ENCODE data around the gene TMEM37.
"Not testable (repeated sequence)": the region's sequence is repeated elsewhere in the genome, so short reads cannot be mapped to it uniquely, and the experiment has no call there.

The TMEM37 gene, protein sequence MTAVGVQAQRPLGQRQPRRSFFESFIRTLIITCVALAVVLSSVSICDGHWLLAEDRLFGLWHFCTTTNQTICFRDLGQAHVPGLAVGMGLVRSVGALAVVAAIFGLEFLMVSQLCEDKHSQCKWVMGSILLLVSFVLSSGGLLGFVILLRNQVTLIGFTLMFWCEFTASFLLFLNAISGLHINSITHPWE

DNA sequence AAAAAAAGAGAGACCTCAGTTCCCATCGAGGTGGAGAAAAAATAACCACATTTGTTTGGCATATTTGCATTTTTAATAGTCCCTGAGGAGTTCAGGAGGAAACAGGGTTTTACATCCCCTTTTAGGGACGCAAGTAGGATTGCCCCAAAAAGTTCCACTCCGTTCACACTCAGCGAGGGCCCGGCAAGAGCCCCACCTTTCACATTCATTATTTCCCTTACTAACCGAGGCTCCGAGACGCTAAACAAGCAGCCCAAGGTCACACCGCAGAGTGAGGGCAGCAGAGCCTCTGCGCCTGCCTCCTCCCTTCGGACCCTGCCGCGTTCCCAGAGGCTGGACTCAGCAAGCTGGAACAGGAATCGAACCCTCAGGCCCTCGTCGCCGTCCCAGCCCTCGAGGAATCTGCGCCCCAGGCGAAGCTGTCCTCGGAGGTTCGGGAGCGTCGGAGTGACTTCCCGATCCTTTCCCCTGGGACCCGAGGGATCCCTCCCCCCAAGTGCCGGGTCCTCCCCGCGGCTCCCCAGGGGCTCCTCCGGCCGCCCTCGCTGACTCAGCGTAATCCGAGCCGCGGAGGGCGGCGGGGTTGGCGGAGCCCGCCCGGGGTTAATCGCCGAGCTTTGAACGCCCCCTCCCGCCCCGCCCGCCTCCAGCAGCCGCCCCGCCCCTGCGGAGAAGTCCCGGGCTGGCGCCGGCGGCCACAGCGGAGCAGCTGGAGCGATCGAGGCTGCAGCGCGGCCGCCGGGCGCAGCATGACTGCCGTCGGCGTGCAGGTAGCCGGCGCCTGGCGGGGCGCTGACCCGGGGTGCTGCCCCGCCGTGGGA is at the start of gene TMEM37:
Gene TMEM37, plus strand, starts transcription at position 700 of the 821 bp plus-strand sequence. Its CDS starts 50 bp downstream, at position 750.
- FAIRE-seq, result no peak

DNA sequence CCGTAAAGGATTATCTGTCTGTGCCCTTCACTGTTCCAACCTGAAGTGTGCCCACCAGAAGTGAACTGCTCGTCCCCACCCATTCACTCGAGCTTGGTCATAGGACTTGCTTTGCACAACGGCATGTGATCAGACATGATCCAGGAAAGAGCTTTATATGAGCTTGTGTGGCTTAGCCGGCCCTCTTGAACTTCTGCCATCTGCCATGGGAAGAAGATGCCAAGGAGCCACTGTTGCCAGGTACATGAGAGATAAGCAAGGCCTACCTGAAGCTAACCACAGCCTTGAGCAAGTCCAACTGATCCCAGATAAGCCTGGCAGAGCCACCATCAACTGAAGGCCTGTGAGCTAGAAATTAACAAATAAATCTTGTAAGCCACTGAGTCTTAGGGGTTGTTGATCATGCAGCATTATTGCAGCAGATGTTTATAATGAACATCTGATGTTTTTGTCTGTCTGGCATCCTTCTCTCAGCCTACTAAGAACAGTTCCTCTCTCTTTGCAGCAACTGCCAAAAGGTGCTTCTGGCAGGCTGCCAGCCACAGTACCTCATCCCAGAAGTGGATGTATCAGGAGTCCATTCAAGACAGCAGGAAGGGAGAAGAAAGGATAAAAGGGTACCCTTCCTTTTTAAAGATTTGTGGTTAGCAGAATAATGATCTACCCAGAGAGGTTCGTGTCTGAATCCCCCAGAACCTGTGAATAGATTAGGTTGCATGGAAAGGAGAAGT is 48.1 kb upstream of the TMEM37 start:
- FAIRE-seq, result no peak

DNA sequence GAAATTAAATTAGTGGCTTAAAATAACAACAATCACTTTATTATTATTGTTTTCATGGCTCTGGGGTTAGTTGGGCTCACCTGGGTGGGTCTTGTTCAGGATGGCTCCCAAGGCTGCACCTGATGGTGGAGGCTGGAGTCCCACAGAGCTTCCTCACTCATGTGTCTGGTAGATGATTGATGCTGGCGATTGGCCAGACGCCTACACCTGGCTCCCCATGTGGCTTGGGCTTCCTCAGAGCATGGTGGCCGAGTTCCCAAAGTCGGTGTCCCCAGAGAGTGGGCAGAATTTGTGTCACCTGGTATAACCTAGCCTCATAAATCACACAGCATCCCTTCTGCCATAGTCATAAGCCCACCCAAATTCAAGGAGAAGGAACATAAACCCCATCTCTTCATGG is 46.7 kb upstream of the TMEM37 start:
- FAIRE-seq, result no peak

DNA sequence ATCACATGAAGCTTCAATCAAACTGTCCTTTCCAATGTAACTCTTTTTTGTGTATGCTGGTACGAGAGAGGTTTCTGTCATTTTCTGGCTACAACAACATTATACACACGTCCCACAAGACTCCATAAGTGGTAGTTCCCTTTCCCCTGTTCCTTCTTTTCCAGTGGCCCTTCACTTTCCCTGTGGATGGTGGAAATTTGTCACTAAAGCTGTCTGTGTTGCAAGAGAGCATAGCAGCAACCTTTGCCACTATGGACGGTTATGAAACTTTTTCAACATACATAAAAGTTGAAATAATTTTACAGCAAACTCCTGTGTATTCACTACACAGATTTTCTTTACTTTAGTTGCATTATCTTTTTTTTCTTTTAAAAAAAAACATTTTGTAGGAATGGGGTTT is 46.2 kb upstream of the TMEM37 start:
- no peak for FAIRE-seq

DNA sequence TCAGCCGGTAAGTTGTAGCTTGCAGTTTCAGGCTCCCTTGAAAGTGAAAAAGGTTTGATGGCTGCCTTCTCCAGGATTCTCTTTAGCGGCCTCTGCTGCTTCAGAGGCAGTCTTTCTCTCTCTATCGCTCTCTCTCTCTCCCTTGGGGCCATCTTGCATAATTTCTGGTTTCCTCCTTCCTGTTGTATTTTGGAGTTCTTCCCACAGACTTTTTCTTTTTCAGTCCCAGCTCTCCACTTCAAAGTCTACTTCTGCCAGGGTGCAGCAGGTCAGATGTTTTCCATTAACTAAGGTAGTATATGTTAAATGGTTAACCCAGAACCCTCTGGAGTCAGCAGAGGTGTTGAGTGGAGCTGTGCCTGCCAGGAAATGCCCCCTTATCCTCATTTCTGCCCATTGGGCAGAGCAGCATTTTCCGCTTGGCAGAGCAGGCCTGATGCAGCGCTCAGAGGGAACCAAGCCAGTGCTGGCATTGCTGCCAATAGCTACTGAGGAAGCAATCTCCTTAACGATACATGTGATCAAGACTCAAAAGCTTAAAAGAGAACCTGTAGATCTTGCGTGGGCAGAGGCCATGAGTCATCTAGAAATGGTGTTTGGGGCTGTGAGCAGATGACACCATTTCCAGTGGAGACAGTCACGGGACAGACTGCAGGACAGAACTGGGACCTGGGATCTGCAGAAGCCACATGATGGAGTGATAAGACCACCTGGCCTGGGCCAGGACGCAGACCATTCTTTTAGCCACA is 44.1 kb upstream of the TMEM37 start:
- FAIRE-seq, result no peak

DNA sequence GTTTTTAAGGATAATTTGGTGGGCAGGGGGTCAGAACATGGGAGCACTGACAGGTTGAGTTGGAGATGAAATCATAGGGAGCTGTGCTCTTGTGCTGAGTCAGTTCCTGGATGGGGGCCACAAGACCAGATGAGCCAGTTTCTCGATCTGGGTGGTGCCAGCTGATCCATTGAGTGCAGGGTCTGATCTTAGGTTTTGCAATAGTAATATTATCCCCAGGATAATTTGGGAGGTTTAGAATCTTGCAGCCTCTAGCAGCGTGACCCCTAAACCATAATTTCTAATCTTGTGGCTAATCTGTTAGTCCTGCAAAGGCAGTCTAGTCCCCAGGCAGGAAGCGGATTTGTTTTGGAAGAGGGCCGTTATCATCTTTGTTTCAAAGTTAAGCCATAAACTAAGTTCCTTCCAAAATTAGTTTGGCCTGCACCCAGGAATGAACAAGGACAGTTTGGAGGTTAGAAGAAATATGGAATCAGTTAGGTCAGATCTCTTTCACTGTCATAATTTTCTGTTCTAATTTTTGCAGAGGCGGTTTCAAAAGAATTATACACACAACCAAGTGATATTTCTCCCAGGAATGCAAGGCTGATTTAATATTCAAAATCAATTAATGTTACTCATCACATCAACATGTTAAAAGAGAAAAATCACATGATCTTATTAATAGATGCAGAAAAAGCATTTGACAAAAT is 41.9 kb upstream of the TMEM37 start:
- no peak for FAIRE-seq

DNA sequence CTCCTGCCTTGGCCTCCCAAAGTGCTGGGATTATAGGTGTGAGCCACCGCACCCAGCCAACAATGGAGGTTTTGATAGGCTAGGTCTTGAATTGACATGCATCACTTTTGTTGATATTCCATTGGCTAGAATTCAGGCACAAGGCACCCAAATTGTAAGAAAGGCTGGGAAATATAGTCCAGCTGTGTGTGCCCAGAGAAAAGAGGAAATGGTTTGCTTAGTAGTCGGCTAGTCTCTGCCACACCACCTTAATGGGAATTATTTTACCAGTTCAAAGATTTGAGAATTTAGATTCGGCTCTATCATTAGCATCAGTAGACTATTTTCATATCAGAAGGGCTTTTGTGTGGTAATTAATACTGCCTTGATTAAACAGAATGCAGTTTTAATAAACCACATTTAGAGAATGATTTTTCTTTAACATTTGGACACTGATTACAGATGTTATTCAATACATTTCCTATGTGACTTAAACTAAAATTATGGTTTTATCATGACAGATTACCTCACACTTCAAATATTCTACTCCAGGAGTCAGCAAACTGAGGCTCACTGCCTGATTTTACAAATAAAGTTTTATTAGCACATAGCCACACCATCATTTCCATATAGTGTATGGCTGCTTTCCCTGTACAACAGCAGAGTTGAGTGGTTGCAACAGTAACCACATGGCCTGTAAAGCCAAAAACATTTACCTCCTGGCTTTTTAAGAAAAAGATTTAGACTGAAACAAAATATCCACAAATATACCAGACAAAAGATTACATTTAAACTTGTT is 37.5 kb upstream of the TMEM37 start:
- no peak for FAIRE-seq

DNA sequence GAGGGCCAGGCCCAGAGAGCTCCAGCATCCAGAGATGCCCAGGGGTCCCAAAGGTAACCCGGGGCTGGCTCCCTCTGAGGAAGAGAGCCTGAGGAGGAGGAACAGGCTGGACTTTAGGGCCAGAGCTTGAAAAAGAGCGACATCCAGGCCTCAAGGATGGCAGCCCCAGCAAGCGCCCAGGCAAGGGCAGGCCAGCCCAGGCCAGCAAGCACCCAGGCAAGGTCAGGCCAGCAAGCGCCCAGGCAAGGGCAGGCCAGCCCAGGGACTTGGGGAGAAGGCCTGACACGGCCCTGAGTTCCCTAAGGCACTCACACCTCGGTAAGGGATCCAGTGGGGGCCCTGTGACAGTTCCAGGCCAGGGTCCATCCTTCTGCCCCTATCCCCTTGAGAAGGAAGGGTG is 34.5 kb upstream of the TMEM37 start:
- FAIRE-seq, result no peak

DNA sequence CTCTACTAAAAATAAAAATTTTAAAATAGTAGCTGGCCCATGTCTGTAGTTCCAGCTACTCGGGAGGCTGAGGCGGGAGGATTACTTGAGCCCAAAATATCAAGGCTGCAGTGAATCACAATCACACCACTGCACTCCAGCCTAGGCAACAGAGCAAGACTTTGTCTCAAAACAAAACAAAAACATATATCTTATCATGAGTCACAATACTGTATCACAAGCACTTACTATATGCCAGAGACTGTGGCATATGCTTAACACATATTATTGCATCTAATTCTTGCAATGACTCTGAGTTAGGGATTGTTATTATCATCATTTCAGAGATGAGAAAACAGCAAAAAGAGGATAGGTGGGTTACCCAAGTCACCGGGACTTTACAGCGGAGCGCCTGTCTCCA is 29.5 kb upstream of the TMEM37 start:
- FAIRE-seq, result no peak

DNA sequence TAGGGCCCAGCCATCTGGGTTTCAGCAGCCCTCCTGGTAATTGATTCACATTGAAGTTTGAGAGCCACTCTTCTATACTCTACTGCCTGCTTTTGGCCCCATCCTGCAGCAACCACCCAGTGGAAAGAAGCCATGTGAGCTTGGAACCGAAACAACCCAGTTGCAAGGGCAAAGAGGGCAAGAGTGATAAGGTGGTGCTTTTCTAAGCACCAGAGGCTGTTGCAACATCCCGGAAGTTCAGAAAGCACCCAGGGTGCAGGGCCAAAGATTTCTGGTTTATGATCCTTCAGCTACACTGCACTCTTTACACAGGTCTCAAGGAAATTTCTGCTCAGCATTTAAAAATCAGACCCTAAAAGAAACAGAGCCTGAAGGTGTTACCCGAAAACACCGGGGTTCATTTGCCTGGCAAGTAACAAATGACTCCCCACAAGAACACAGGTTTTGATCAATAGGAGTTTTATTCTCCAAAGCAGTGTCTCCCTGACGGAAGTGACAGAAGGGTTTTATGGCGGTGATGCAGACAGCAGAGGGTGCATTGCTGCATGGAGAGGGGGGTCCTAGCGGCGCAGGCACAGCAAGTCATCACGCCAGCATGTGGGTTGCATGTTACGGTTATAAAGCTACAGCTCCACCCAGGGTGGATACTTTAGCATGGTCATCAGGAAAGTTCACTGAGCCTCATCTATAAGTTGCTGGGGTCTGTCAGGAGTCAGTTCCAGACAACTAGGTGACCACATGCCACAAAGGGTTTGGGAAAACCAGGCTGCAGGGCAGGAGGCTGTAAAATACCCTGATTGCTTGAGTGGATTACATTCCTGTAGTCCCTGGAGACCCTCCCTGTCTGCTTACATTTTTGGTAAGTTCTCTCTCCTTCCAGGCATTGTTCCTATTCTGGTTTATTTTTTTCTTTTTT is 28.8 kb upstream of the TMEM37 start:
- FAIRE-seq, result no peak

DNA sequence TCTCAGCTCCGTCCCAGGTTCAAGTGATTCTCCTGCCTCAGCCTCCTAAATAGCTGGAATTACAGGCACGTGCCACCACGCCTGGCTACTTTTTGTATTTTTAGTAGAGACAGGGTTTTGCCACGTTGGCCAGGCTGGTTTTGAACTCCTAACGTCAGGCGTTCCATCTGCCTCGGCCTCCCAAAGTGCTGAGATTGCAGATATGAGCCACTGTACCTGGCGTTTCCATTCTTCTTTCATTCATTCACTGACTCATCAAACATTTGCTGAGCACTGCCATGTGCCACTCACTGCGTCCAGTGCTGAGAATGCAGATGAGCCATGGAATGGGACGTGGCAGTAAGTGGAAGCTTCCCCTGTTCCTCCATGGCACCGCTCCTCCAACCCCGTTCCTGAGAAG is 28.0 kb upstream of the TMEM37 start:
- not testable (repeated sequence) for FAIRE-seq

DNA sequence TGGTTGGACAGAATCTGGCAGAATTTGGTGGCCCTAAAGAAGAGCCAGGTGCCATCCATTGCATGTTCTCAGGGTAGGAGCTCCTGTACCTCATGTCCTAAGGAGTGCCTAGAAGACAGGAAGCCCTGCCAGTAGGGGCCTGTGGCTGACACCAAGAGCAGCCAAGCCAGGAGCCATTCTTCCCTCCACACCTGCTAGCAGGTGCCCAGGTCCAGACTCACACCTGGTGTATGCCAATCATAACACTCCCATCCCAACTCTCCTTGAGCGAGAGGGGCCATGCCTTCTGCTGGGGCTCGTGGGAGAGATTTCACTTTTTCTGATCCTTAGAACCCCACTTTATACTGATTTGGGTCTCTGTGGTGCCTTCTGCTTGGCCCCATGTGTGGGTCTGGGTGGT is 26.5 kb upstream of the TMEM37 start:
- no peak for FAIRE-seq

DNA sequence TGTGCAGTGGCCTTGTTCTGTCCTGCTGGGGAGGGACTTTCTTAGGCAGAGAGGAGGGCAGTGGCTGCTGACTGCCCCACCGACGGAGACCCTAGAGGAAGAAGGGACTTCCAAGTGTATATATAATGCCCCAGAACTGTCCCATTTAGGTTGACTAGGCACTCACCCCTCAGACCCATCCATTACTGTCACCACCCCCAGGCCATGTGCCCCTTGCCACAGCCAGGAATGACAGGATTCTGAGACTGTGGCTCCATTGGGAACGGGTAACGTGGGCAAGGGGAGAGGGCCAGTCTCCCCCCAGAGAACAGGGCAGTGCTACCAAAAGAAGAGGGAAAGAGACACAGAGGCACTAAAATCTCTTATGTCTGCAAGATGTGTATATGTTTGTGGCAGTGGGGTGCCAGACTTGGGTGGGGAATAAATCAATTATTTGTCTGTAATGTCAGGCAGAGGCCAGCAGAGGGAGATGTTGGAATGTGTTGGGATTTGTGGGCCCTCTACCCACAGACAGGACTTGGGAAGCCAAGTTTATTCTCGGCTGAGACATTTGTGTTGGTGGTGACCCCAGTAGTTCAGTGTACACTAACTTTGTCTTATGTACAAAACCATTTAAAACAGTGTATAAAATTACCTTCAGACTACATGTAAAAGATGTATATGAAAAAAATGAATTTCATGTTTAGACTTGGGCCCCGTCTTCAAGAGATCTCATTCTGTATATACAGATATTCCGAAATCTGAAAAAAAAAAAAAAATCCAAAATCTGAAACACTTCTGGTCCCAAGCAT is 24.0 kb upstream of the TMEM37 start:
- FAIRE-seq, result peak; percentile 31

DNA sequence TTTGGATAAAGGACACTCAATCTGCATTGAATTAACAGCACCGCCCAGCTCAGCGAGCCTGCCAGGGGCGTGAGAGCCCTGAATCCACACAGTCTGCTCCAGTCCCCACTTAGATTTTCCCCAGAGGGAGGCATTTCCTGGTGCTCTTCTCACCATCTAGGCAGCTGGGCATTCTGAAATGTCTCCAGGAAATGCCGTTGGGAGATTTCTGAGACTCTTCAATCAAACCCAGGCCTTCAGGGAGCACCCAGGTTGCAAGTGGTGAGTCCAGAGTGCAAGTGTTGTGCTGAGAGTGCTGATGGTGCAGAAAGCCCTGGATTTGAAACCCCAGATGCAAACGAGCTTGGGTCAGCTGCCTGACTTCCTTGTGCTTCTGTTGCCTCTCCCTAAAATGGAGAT is 23.4 kb upstream of the TMEM37 start:
- no peak for FAIRE-seq

DNA sequence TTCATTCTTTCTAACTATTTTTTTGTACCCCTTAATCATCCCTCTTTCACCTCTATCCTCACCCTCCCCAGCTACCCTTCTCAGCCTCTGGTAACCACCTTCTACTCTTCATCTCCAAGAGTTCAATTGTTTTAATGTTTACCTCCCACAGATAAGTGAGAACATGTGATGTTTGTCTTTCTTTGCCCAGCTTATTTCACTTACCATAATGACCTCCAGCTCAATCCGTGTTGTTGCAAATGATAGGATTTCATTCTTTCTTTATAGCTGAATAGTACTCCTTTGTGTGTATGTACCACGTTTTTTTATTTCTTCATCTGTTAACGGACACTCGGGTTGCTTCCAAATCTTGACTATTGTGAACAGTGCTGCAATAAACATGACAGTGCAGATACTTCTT is 22.1 kb upstream of the TMEM37 start:
- no peak for FAIRE-seq

DNA sequence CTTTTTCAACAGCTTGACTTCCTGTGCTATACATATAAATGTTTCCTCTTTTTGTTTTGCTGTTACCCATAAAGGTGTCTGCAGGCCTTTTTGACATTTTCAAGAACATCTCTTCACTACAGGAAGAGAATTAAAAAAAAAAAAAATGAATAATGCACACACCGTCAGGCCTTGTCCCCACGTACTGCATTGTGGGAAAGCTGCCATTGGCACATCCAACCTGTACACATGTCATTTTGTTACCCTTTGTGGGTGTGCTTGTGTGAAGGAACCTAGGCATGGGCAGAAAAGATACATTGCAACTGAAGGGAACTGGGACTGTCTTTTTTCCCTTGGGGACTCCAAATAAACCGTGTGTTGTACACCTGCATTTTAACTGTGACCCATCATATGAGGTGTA is 16.8 kb upstream of the TMEM37 start:
- no peak for FAIRE-seq

DNA sequence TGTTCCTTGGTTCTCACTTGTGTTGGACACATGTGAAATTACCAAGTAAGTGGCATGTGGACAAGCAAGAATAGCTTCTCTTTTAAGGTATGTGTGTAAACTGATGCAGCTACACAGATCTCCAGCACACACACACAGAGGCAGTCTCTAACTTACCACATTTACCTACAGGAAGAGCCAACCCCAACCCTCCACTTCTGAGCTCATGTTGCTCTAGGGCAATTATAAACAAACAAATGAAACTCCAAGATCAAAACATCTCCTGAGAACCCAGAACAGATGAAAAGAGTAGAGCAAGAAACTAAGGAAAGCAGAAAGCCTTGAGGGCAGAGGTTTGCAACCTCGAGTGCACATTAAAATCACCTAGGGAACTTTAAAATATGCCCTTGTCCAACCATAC is 16.0 kb upstream of the TMEM37 start:
- FAIRE-seq, result no peak

DNA sequence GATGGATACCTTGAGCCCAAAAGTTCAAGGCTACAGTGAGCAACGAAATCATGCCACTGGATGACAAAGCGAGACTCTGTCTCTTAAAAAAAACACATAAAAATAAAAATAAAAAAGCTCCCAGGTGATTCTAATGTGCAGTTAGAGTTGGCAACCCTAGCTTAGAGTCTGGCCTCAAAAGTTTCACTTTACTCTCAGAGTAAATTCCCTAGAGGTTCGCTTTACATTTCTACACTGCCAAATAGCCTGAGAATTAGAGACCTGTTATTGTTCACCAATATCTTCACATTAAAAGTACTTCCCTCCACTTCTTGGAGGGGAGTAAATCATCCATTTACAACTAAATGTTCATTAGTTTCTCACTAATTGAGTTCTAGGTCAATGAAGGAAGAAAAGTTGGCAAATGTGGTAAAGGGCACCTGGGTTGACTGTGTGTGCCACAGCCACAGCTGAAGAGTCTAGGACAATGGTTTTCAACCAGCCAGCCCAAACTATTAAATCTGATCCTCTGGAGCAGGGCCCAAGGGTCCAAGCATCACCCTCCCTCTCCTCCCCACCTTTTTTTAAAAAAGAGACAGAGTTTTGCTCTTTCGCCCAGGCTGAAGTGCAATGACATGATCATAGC is 15.2 kb upstream of the TMEM37 start:
- FAIRE-seq, result no peak

DNA sequence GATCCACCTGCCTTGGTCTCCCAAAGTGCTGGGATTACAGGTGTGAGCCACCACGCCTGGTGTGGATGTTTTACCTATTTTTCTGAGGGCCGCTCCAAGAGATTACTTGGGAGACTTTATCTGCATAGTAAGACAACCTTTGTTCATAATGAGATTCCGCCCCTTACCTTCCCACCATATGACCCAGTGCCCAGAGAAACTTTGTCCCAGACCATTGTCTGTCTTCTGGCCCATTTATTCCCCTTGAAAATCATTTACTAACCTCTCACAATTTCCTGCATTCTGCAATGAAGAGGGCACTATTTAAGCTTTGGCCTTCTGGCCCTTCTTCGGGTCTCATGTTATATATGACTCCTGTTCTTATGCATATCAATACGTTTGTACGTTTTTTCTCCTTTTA is 13.7 kb upstream of the TMEM37 start:
- FAIRE-seq, result no peak

Data from colon (tissue), 2 donors.